Stomach (tissue), 4 donors: ENCODE measurements around the gene STMP1.

Experiments
- CTCF ChIP-seq, 7 experiments: fragments of 450-650 bp in 4 of 7; fragments of 200-600 bp in 3 of 7; sonication (generic) in 3 of 7; IDR thresholded peaks; one replicate each; pipeline ENCODE4 v1.5.1; 2016 to 2019; ENCODE audit warnings: antibody characterized with exemption in 7 of 7, control low read depth in 2 of 7, mild to moderate bottlenecking in 1 of 7
- POLR2A ChIP-seq, 4 donors: fragments of 450-650 bp; IDR thresholded peaks; one replicate each; pipeline ENCODE4 v1.6.1; 2016; ENCODE audit warnings: antibody characterized with exemption in 4 of 4, control low read depth in 2 of 4, mild to moderate bottlenecking in 1 of 4, moderate library complexity in 1 of 4
- POLR2AphosphoS5 ChIP-seq, 3 donors: sonication (generic); formaldehyde crosslinking; IDR thresholded peaks; one replicate each; pipeline ENCODE4 v1.6.1; 2016; ENCODE audit warnings: antibody characterized with exemption in 3 of 3

GRCh38 chr7:135719688-135720087 is 57.4 kb downstream of the STMP1 start:
- TF ChIP-seq CTCF (IDR thresholded peaks at IDR 0.05) (no peak), POLR2A (IDR thresholded peaks at IDR 0.05) (no peak), POLR2AphosphoS5 (IDR thresholded peaks at IDR 0.05) (no peak)
